GM23248 (cell line): ENCODE data around the gene THRA.

Experiments used
- EZH2 ChIP-seq: fragments of 200-600 bp; sonication (generic); IDR thresholded peaks from 2 replicates; pipeline ENCODE4 v1.6.1; 2018; ENCODE audit warnings: antibody characterized with exemption, mild to moderate bottlenecking; ENCODE audit not compliant: insufficient read depth, poor library complexity, severe bottlenecking
- EZH2phosphoT487 ChIP-seq: fragments of 200-600 bp; sonication (generic); IDR thresholded peaks from 2 replicates; pipeline ENCODE4 v1.6.1; 2018; ENCODE audit warnings: antibody characterized with exemption, moderate library complexity, mild to moderate bottlenecking, low read depth; ENCODE audit not compliant: insufficient read depth

DNA sequence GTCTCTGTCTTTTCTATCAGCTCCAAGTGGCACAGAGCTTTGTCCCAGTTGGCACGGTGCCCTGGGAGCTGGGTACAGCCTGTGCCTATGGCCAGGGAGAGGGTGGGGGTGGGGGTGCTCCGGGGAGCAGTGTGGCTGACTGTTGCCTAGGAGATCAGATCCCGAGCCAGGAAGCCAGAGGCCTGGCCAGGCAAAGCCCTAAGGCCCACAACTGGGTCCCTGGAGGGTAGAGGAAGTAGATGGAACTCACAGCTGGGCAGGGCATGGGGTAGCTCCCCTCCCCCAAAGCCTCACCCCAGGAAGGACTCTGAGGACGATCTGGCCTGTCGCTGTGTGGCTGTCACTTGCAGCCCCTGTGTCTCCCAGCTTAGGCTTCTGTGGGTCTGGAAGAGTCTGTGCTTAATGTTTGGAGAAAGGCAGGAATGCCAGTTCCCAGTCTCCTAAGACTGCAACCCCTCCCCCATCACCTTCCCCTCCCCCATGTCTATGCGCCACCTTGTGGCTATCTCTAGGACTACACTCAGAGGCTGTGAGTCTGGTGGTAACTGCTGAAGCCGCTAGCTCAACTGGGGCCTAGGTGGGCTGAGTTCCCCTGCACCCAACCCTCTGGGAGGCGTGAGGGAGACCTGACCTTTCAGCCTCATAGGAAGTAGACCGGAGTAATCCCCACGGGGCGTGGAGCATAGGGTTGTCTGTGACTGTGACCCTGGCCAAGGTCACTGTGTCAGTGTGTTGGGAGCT lies 12.6 kb downstream of the THRA start:
- no peak for TF ChIP-seq EZH2
- TF ChIP-seq EZH2phosphoT487: no peak
